HCT116 (cell line): ENCODE measurements around the gene ELL2. TPM values are rescaled to one million over a fixed set of nuclear protein-coding genes. Genes with fewer than 3 reads are reported as not detected.

Source experiments
- ATAC-seq: fragments of 200-7000 bp; cut with Tn5 transposase; 2 replicates; pipeline ENCODE4 v1.9.1; 2020; ENCODE audit warnings: mild to moderate bottlenecking, moderate library complexity
- BruUV-seq: library from RNA; stranded (reverse); fragments of 400-500 nt; replicated peaks from 2 replicates; lab custom pipeline; 2021; lab: Mats Ljungman, UMichigan
- CTCF ChIA-PET: fragments of 300-600 bp; sonication (Branson Sonifier 250); formaldehyde crosslinking; loops from one replicate; lab custom pipeline; 2021; ENCODE audit warnings: antibody characterized with exemption; lab: Charles Lee
- POLR2A ChIA-PET: fragments of 300-600, 350-600 bp; sonication (Branson Sonifier 250); formaldehyde crosslinking; loops from one replicate; lab custom pipeline; 2021; ENCODE audit warnings: antibody characterized with exemption; lab: Charles Lee
- RAD21 ChIA-PET, 2 experiments: fragments of 300-600 bp; sonication (Branson Sonifier 250); formaldehyde crosslinking; loops; one replicate each; lab custom pipeline; 2023; ENCODE audit warnings: low total read pairs in 2 of 2; ENCODE audit not compliant: uncharacterized antibody in 2 of 2, unreplicated experiment in 2 of 2, low non-redundant PET in 1 of 2; lab: Charles Lee
- DNase-seq: peaks from one replicate; pipeline ENCODE4 v3.0.0-alpha.2; 2010; ENCODE audit warnings: low read depth, low spot score
- H2AFZ ChIP-seq: fragments of 200-600 bp; shearing (Covaris generic), sonication (generic); 2 replicates; pipeline ENCODE4 v1.6.1; 2017; ENCODE audit warnings: low read depth, mixed run types, mixed read lengths, antibody characterized with exemption, low read length; ENCODE audit not compliant: poor library complexity, severe bottlenecking
- H3K27ac ChIP-seq: 2 replicates; pipeline ENCODE4 v1.5.1; 2012; ENCODE audit warnings: low read depth, low read length
- H3K27me3 ChIP-seq: fragments of 200-600 bp; sonication (generic); 2 replicates; pipeline ENCODE4 v1.6.1; 2016; ENCODE audit warnings: mixed run types, low read length, mixed read lengths; ENCODE audit not compliant: insufficient read depth
- H3K36me3 ChIP-seq, 2 experiments: fragments of 200-500 bp in 1 of 2; fragments of 200-600 bp in 1 of 2; sonication (Bioruptor generic) in 1 of 2; sonication (generic) in 1 of 2; 2 replicates each; pipeline versions ENCODE4 v1.5.1 to v1.6.1; 2014 to 2016; ENCODE audit warnings: low read length in 2 of 2, inconsistent platforms in 1 of 2, mixed read lengths in 1 of 2, mixed run types in 1 of 2; ENCODE audit not compliant: insufficient read depth in 2 of 2, control insufficient read depth in 1 of 2
- H3K4me1 ChIP-seq, 2 experiments: fragments of 200-600 bp in 1 of 2; sonication (generic) in 1 of 2; 2 replicates each; pipeline versions ENCODE4 v1.5.1 to v1.6.1; 2012 to 2017; ENCODE audit warnings: low read length in 2 of 2, inconsistent platforms in 1 of 2, mild to moderate bottlenecking in 1 of 2, mixed read lengths in 1 of 2, mixed run types in 1 of 2, moderate library complexity in 1 of 2; ENCODE audit not compliant: insufficient read depth in 2 of 2, control insufficient read depth in 1 of 2
- H3K4me2 ChIP-seq: fragments of 200-600 bp; sonication (generic); 2 replicates; pipeline ENCODE4 v1.6.1; 2017; ENCODE audit warnings: mixed run types, low read length, mixed read lengths
- H3K4me3 ChIP-seq, 2 experiments: fragments of 200-600 bp in 1 of 2; sonication (generic) in 1 of 2; replicated peaks in 1 of 2; 2 replicates each; pipeline ENCODE4 v1.5.1; 2011 to 2016; ENCODE audit warnings: low read length in 2 of 2, control low read depth in 1 of 2, low read depth in 1 of 2, mild to moderate bottlenecking in 1 of 2, mixed read lengths in 1 of 2, mixed run types in 1 of 2
- H3K79me2 ChIP-seq: fragments of 200-600 bp; sonication (generic); 2 replicates; pipeline ENCODE4 v1.6.1; 2017; ENCODE audit warnings: mild to moderate bottlenecking, mixed run types, low read length, moderate library complexity, mixed read lengths; ENCODE audit not compliant: insufficient read depth
- H3K9ac ChIP-seq: fragments of 200-600 bp; sonication (generic); 2 replicates; pipeline ENCODE4 v1.6.1; 2016; ENCODE audit warnings: low read length, mixed read lengths
- H3K9me2 ChIP-seq: fragments of 200-600 bp; sonication (generic), shearing (Covaris generic); 2 replicates; pipeline ENCODE4 v1.6.1; 2017; ENCODE audit warnings: mixed run types, mild to moderate bottlenecking, moderate library complexity; ENCODE audit not compliant: insufficient read depth
- H3K9me3 ChIP-seq, 2 experiments: fragments of 200-500 bp in 1 of 2; fragments of 200-600 bp in 1 of 2; sonication (Bioruptor generic) in 1 of 2; sonication (generic) in 1 of 2; 2 replicates each; pipeline ENCODE4 v1.6.1; 2014 to 2017; ENCODE audit warnings: low read length in 2 of 2, mixed read lengths in 2 of 2, inconsistent platforms in 1 of 2, low read depth in 1 of 2, mild to moderate bottlenecking in 1 of 2, mixed run types in 1 of 2, moderate library complexity in 1 of 2; ENCODE audit not compliant: control insufficient read depth in 1 of 2, insufficient read depth in 1 of 2
- H4K20me1 ChIP-seq: fragments of 200-600 bp; sonication (generic), shearing (Covaris generic); 2 replicates; pipeline ENCODE4 v1.6.1; 2017; ENCODE audit warnings: mixed run types, mild to moderate bottlenecking, moderate library complexity; ENCODE audit not compliant: insufficient read depth
- ATF3 ChIP-seq: IDR thresholded peaks from 2 replicates; pipeline ENCODE4 v1.6.1; 2012
- CEBPB ChIP-seq: IDR thresholded peaks from 2 replicates; pipeline ENCODE4 v1.6.1; 2012; ENCODE audit warnings: low read depth
- EGR1 ChIP-seq: IDR thresholded peaks from 2 replicates; pipeline ENCODE4 v1.6.1; 2012; ENCODE audit warnings: low read depth
- ELF1 ChIP-seq: IDR thresholded peaks from 2 replicates; pipeline ENCODE4 v1.6.1; 2012; ENCODE audit warnings: low read depth, borderline replicate concordance
- EZH2 ChIP-seq: fragments of 200-600 bp; sonication (generic); IDR thresholded peaks from 2 replicates; pipeline ENCODE4 v1.6.1; 2017; ENCODE audit warnings: antibody characterized with exemption, mixed run types
- EZH2phosphoT487 ChIP-seq: fragments of 200-600 bp; IDR thresholded peaks from 2 replicates; pipeline ENCODE4 v1.6.1; 2018; ENCODE audit warnings: antibody characterized with exemption, borderline replicate concordance
- FOSL1 ChIP-seq: IDR thresholded peaks from 2 replicates; pipeline ENCODE4 v1.6.1; 2012; ENCODE audit warnings: low read depth
- JUND ChIP-seq: IDR thresholded peaks from 2 replicates; pipeline ENCODE4 v1.6.1; 2012
- POLR2A ChIP-seq: IDR thresholded peaks from 2 replicates; pipeline ENCODE4 v1.7.0; 2011; ENCODE audit warnings: borderline replicate concordance; ENCODE audit not compliant: insufficient read depth, insufficient read length; ENCODE audit errors: extremely low read depth
- POLR2AphosphoS5 ChIP-seq: IDR thresholded peaks from 2 replicates; pipeline ENCODE4 v1.6.1; 2011; ENCODE audit warnings: mild to moderate bottlenecking, low read depth, low read length, moderate library complexity
- RAD21 ChIP-seq: IDR thresholded peaks from 2 replicates; pipeline ENCODE4 v1.6.1; 2012; ENCODE audit warnings: low read depth, mild to moderate bottlenecking
- SIN3A ChIP-seq: IDR thresholded peaks from 2 replicates; pipeline ENCODE4 v1.6.1; 2012; ENCODE audit warnings: low read depth
- SP1 ChIP-seq: IDR thresholded peaks from 2 replicates; pipeline ENCODE4 v1.6.1; 2012; ENCODE audit warnings: low read depth
- SRF ChIP-seq: IDR thresholded peaks from 2 replicates; pipeline ENCODE4 v1.6.1; 2012; ENCODE audit warnings: low read depth
- TCF7L2 ChIP-seq: IDR thresholded peaks from 2 replicates; pipeline ENCODE4 v1.7.0; 2011; ENCODE audit warnings: borderline replicate concordance, inconsistent platforms; ENCODE audit not compliant: insufficient read depth, insufficient read length; ENCODE audit errors: extremely low read depth
- YY1 ChIP-seq: IDR thresholded peaks from 2 replicates; pipeline ENCODE4 v1.6.1; 2011; ENCODE audit warnings: low read length, low read depth, moderate library complexity, mild to moderate bottlenecking; ENCODE audit not compliant: insufficient replicate concordance; ENCODE audit errors: extremely low read depth
- ZBTB33 ChIP-seq: IDR thresholded peaks from 2 replicates; pipeline ENCODE4 v1.6.1; 2011; ENCODE audit warnings: mild to moderate bottlenecking, low read length, moderate library complexity; ENCODE audit not compliant: insufficient replicate concordance; ENCODE audit errors: extremely low read depth
- ZFX ChIP-seq: fragments of 450-650 bp; IDR thresholded peaks from 2 replicates; pipeline ENCODE4 v1.6.1; 2017
- ZNF274 ChIP-seq: fragments of 200-500 bp; sonication (Bioruptor generic); IDR thresholded peaks from 2 replicates; pipeline ENCODE4 v1.6.1; 2014; ENCODE audit warnings: mild to moderate bottlenecking, low read depth, low read length, inconsistent platforms
- intact Hi-C: fragments of 100-400 bp; cut with micrococcal nuclease; formaldehyde crosslinking; loops from 2 replicates; pipeline ENCODE4 v1.10.0; 2022
- total RNA-seq: library from RNA; stranded (reverse); gene quantifications from one replicate; pipeline ENCODE4 v1.2.1, GENCODE V29; 2021; ENCODE audit not compliant: unreplicated experiment
- TF ChIP-seq, protein P1 (sequence below), 3 experiments: fragments of 200-600 bp in 1 of 3; sonication (generic) in 1 of 3; IDR thresholded peaks in 2 of 3; conservative IDR thresholded peaks in 1 of 3; 2 replicates each; pipeline ENCODE4 v1.5.1; 2012 to 2017; ENCODE audit warnings: low read depth in 2 of 3, low read length in 2 of 3, antibody characterized with exemption in 1 of 3, borderline replicate concordance in 1 of 3, control low read depth in 1 of 3, mild to moderate bottlenecking in 1 of 3, mixed read lengths in 1 of 3, mixed run types in 1 of 3, moderate library complexity in 1 of 3; ENCODE audit not compliant: insufficient read depth in 1 of 3

The ELL2 gene
- total RNA-seq, 1 experiment from 2014 or later: 29.8 TPM

DNA sequence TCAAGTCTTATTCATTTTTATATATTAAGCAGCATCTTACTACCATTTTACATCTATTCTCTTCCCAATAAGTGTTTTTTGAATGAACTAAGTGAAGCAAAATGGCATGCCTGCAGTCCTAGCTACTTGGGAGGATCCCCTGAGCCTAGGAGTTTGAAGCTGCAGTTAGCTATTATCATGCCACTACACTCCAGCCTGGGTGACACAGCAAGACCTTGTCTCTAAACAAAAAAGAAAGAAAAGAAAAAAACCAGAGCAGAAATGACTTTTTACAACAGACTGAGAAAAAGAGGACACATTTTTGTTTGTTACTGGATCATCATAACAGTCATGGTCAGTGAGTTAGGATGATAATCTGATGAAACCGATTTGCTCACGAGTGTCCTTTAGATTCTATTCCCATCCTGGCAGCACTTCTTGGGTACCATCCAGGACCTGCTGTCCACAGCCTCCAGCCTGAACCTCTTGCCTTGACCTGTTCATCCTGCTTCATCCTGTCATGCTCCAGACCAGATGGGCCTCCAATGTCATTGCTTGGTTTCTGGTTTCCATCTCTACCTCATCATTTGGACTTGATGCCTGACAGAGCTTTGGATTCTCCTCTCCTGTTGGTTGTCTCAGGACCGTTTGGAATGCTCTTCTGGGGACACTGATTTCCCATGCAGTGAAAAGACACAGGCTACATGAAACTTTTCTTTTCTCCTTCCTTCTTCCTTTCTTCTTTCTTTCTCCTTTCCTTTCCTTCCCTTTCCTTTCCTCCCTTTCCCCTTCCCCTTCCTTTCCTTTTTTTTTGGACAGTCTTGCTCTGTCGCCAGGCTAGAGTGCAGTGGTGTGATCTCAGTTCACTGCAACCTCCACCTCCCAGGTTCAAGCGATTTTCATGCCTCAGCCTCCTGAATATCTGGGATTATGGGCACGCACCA, 89.0 kb downstream of the ELL2 start (continued):
- TF ChIP-seq SP1: no peak
- no peak for TF ChIP-seq CEBPB
- no peak for TF ChIP-seq POLR2A
- TF ChIP-seq RAD21: no peak
- TF ChIP-seq EZH2: no peak
- no peak for TF ChIP-seq EZH2phosphoT487
- TF ChIP-seq POLR2AphosphoS5: no peak
- no peak for TF ChIP-seq JUND

GRCh38 chr5:95871146-95871806, 90.4 kb downstream of the ELL2 start:
- Histone ChIP-seq H3K27ac (no peak overlapping the region), H4K20me1 (no peaks in the 10 kb centered on the region)
- ATAC-seq: no peak
- no peak for DNase-seq
- intact Hi-C loops: no loop called here
- TF ChIP-seq EZH2phosphoT487: no peak
- TF ChIP-seq POLR2AphosphoS5: no peak
- TF ChIP-seq EGR1: no peak
- no peak for TF ChIP-seq EZH2
- TF ChIP-seq SRF: no peak
- TF ChIP-seq JUND: no peak
- no peak for TF ChIP-seq ZNF274
- no peak for TF ChIP-seq ZFX
- TF ChIP-seq SP1: no peak
- TF ChIP-seq, protein P1, sequence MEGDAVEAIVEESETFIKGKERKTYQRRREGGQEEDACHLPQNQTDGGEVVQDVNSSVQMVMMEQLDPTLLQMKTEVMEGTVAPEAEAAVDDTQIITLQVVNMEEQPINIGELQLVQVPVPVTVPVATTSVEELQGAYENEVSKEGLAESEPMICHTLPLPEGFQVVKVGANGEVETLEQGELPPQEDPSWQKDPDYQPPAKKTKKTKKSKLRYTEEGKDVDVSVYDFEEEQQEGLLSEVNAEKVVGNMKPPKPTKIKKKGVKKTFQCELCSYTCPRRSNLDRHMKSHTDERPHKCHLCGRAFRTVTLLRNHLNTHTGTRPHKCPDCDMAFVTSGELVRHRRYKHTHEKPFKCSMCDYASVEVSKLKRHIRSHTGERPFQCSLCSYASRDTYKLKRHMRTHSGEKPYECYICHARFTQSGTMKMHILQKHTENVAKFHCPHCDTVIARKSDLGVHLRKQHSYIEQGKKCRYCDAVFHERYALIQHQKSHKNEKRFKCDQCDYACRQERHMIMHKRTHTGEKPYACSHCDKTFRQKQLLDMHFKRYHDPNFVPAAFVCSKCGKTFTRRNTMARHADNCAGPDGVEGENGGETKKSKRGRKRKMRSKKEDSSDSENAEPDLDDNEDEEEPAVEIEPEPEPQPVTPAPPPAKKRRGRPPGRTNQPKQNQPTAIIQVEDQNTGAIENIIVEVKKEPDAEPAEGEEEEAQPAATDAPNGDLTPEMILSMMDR (IDR thresholded peaks at IDR 0.05 in 2 of 3, conservative IDR thresholded peaks at IDR 0.05 in 1 of 3; ENCODE audit: borderline replicate concordance in 1 of 3, insufficient read depth in 1 of 3, low read depth in 2 of 3, low read length in 2 of 3): no peak
- TF ChIP-seq SIN3A: no peak
- TF ChIP-seq TCF7L2: no peak
- TF ChIP-seq ZBTB33: no peak
- no peak for TF ChIP-seq ELF1
- no peak for TF ChIP-seq YY1
- TF ChIP-seq FOSL1: no peak
- no peak for TF ChIP-seq ATF3
- TF ChIP-seq, all 23 proteins: peak for 0
- Histone ChIP-seq H3K36me3 (no peaks in the 10 kb centered on the region), H2AFZ (no peak overlapping the region), H3K9ac (no peak overlapping the region), H3K9me3 (no peaks in the 10 kb centered on the region), H3K4me3 (no peak overlapping the region), H3K4me1 (no peaks in the 10 kb centered on the region), H3K9me2 (no peaks in the 10 kb centered on the region), H3K79me2 (no peaks in the 10 kb centered on the region), H3K4me2 (no peak overlapping the region), H3K27me3 (no peaks in the 10 kb centered on the region)
- RAD21 ChIA-PET: no interaction called here
- POLR2A ChIA-PET: no interaction called here
- BruUV-seq: no TSS peak
- CTCF ChIA-PET: no interaction called here
